DMS 273 (cell line): ENCODE results near the gene TOX3.

ENCODE experiments used
- DNase-seq: peaks from one replicate; lab custom pipeline; 2025; ENCODE audit not compliant: unreplicated experiment; lab: John Stamatoyannopoulos, UW

Gene TOX3

GRCh38 chr16:52494621-52495020, 52.3 kb downstream of the TOX3 start:
- DNase-seq, result no peak

GRCh38 chr16:52494145-52494544, 52.8 kb downstream of the TOX3 start:
- peak; percentile 27 for DNase-seq

- no peak for DNase-seq
Observed at GRCh38 chr16:52492789-52493357, 54.1 kb downstream of the TOX3 start.

GRCh38 chr16:52491216-52491615, 55.7 kb downstream of the TOX3 start:
- DNase-seq, result no peak

- no peak for DNase-seq
Observed at GRCh38 chr16:52489894-52490293, 57.0 kb downstream of the TOX3 start.

- DNase-seq, result no peak
Observed at GRCh38 chr16:52488837-52489289, 58.1 kb downstream of the TOX3 start.

- no peak for DNase-seq
Observed at GRCh38 chr16:52487849-52488457, 59.0 kb downstream of the TOX3 start.

GRCh38 chr16:52480237-52480636, 66.7 kb downstream of the TOX3 start:
- no peak for DNase-seq

GRCh38 chr16:52476111-52476510, 70.8 kb downstream of the TOX3 start:
- DNase-seq, result peak; percentile 56

GRCh38 chr16:52474679-52475078, 72.3 kb downstream of the TOX3 start:
- no peak for DNase-seq

GRCh38 chr16:52473096-52473495, 73.8 kb downstream of the TOX3 start:
- DNase-seq, result no peak

GRCh38 chr16:52471650-52472370, 75.1 kb downstream of the TOX3 start:
- no peak for DNase-seq

- no peak for DNase-seq
Observed at GRCh38 chr16:52470585-52470984, 76.4 kb downstream of the TOX3 start.

GRCh38 chr16:52469775-52470174, 77.2 kb downstream of the TOX3 start:
- DNase-seq, result no peak

- no peak for DNase-seq
Observed at GRCh38 chr16:52469091-52469490, 77.9 kb downstream of the TOX3 start.

GRCh38 chr16:52467753-52468152, 79.2 kb downstream of the TOX3 start:
- no peak for DNase-seq

GRCh38 chr16:52466994-52467393, 79.9 kb downstream of the TOX3 start:
- peak; percentile 73 for DNase-seq

- DNase-seq, result peak; percentile 75
Observed at GRCh38 chr16:52465711-52466267, 81.2 kb downstream of the TOX3 start.

GRCh38 chr16:52463904-52464303, 83.0 kb downstream of the TOX3 start:
- DNase-seq, result no peak

GRCh38 chr16:52462816-52463215, 84.1 kb downstream of the TOX3 start:
- no peak for DNase-seq

- no peak for DNase-seq
Observed at GRCh38 chr16:52460639-52461178, 86.2 kb downstream of the TOX3 start.

GRCh38 chr16:52456368-52456767, 90.6 kb downstream of the TOX3 start:
- no peak for DNase-seq
